Choroid plexus epithelial cell (primary cell): ENCODE data around the gene AGPS.

Experiments
- DNase-seq: peaks from one replicate; pipeline ENCODE4 v3.0.0-alpha.2; 2010; ENCODE audit warnings: low read depth
- H3K4me3 ChIP-seq: 2 replicates; pipeline ENCODE4 v1.5.1; 2011; ENCODE audit warnings: low read depth, mild to moderate bottlenecking, control low read depth, low read length, moderate library complexity
- CTCF ChIP-seq: conservative IDR thresholded peaks from 2 replicates; pipeline ENCODE4 v1.5.1; 2011; ENCODE audit warnings: low read depth, mild to moderate bottlenecking, control low read depth, inconsistent platforms, low read length, moderate library complexity

Gene AGPS

GRCh38 chr2:177506998-177507397, 114.4 kb downstream of the AGPS start:
- DNase-seq: no peak
- TF ChIP-seq CTCF: no peak
- H3K4me3 ChIP-seq: no peak overlapping the region

- no peak for DNase-seq
- no peak for TF ChIP-seq CTCF
- H3K4me3 ChIP-seq: no peak overlapping the region
Measured at GRCh38 chr2:177516824-177517544, 124.4 kb downstream of the AGPS start.

- H3K4me3 ChIP-seq: no peak overlapping the region
- no peak for TF ChIP-seq CTCF
- no peak for DNase-seq
Measured at GRCh38 chr2:177518754-177519153, 126.2 kb downstream of the AGPS start.

GRCh38 chr2:177519534-177520115, 127.1 kb downstream of the AGPS start:
- TF ChIP-seq CTCF: no peak
- H3K4me3 ChIP-seq: no peak overlapping the region
- peak; percentile 7 for DNase-seq

- H3K4me3 ChIP-seq: no peak overlapping the region
- no peak for DNase-seq
- no peak for TF ChIP-seq CTCF
Measured at GRCh38 chr2:177520324-177520723, 127.8 kb downstream of the AGPS start.

- no peak for DNase-seq
- no peak for TF ChIP-seq CTCF
- no peak overlapping the region for H3K4me3 ChIP-seq
Measured at GRCh38 chr2:177523781-177524180, 131.2 kb downstream of the AGPS start.
